ENCODE results near the gene CDC42EP3.

CDC42EP3 gene

GRCh38 chr2:37671009-37671815 lies at the start of gene CDC42EP3:
Gene CDC42EP3, minus strand, starts transcription at chr2:37671642. Its CDS starts 25,055 bp downstream, at chr2:37646587.
- DNase-seq (ENCODE audit: low read depth in 2 of 2, low spot score in 1 of 2), result peak; percentile 46 to 50

GRCh38 chr2:37721201-37721560 lies 49.7 kb upstream of the CDC42EP3 start:
- no peak for DNase-seq (ENCODE audit: low read depth in 2 of 2, low spot score in 1 of 2)

GRCh38 chr2:37720533-37721200 lies 49.2 kb upstream of the CDC42EP3 start:
- DNase-seq (ENCODE audit: low read depth in 2 of 2, low spot score in 1 of 2), result no peak

GRCh38 chr2:37718515-37719161 lies 47.2 kb upstream of the CDC42EP3 start:
- no peak for DNase-seq (ENCODE audit: low read depth in 2 of 2, low spot score in 1 of 2)

GRCh38 chr2:37713258-37713700 lies 41.8 kb upstream of the CDC42EP3 start:
- DNase-seq (ENCODE audit: low read depth in 2 of 2, low spot score in 1 of 2), result no peak

- DNase-seq (ENCODE audit: low read depth in 2 of 2, low spot score in 1 of 2), result no peak
These were observed 40.4 kb upstream of the CDC42EP3 start for GRCh38 chr2:37711831-37712230.

GRCh38 chr2:37711308-37711731 lies 39.9 kb upstream of the CDC42EP3 start:
- DNase-seq (ENCODE audit: low read depth in 2 of 2, low spot score in 1 of 2), result peak in 1 of 2 donors; percentile 5

GRCh38 chr2:37709111-37709510 lies 37.7 kb upstream of the CDC42EP3 start:
- no peak for DNase-seq (ENCODE audit: low read depth in 2 of 2, low spot score in 1 of 2)

GRCh38 chr2:37708146-37708545 lies 36.7 kb upstream of the CDC42EP3 start:
- DNase-seq (ENCODE audit: low read depth in 2 of 2, low spot score in 1 of 2), result no peak

- no peak for DNase-seq (ENCODE audit: low read depth in 2 of 2, low spot score in 1 of 2)
These were observed 36.0 kb upstream of the CDC42EP3 start for GRCh38 chr2:37707393-37707792.

- DNase-seq (ENCODE audit: low read depth in 2 of 2, low spot score in 1 of 2), result no peak
These were observed 35.1 kb upstream of the CDC42EP3 start for GRCh38 chr2:37706334-37707183.

GRCh38 chr2:37705191-37705590 lies 33.7 kb upstream of the CDC42EP3 start:
- DNase-seq (ENCODE audit: low read depth in 2 of 2, low spot score in 1 of 2), result no peak

- DNase-seq (ENCODE audit: low read depth in 2 of 2, low spot score in 1 of 2), result no peak
These were observed 27.6 kb upstream of the CDC42EP3 start for GRCh38 chr2:37698931-37699481.

- DNase-seq (ENCODE audit: low read depth in 2 of 2, low spot score in 1 of 2), result no peak
These were observed 23.9 kb upstream of the CDC42EP3 start for GRCh38 chr2:37695336-37695735.

- DNase-seq (ENCODE audit: low read depth in 2 of 2, low spot score in 1 of 2), result no peak
These were observed 21.3 kb upstream of the CDC42EP3 start for GRCh38 chr2:37692711-37693110.

- no peak for DNase-seq (ENCODE audit: low read depth in 2 of 2, low spot score in 1 of 2)
These were observed 18.3 kb upstream of the CDC42EP3 start for GRCh38 chr2:37689751-37690150.

- no peak for DNase-seq (ENCODE audit: low read depth in 2 of 2, low spot score in 1 of 2)
These were observed 17.5 kb upstream of the CDC42EP3 start for GRCh38 chr2:37688771-37689468.

GRCh38 chr2:37686792-37687526 lies 15.5 kb upstream of the CDC42EP3 start:
- DNase-seq (ENCODE audit: low read depth in 2 of 2, low spot score in 1 of 2), result no peak

- no peak for DNase-seq (ENCODE audit: low read depth in 2 of 2, low spot score in 1 of 2)
These were observed 13.4 kb upstream of the CDC42EP3 start for GRCh38 chr2:37684809-37685208.

Measured in stimulated activated CD8-positive, alpha-beta memory T cell treated with anti-CD3 and anti-CD28 coated beads, Interleukin-4, amount 100 ng/mL, for 1 hour (primary cell).